Measurements from ENCODE around the gene PRSS21. TPM values are rescaled to one million over a fixed set of nuclear protein-coding genes. Genes with fewer than 3 reads are reported as not detected.

Gene PRSS21
- total and polyA plus RNA-seq, 7 donors: 0.58 TPM; not detected in 6

DNA sequence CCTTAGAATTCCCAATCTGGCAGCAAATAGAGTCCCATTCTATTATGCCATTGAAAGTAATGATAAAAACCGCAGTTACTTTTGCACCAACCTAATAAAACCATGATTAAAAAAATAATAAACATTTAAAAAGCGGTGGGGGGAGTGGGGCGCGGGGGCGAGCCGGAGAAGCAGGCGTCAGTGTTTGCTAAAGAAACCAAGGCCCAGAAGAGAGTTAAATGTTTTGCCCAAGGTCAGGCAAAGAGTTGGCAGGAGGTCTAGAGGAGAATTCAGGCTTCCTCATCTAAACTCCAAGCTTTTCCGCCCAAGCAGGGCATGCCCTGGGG, 50.6 kb downstream of the PRSS21 start:
- intact Hi-C loops (cut with DNase I): loop anchor here (5.0 kb wide), 1 partner anchor 185 kb away; the partner anchor contains the start of gene KCTD5
- TF ChIP-seq EP300 (IDR thresholded peaks at IDR 0.05): no peak
- TF ChIP-seq POLR2A (IDR thresholded peaks at IDR 0.05): no peak
- TF ChIP-seq POLR2AphosphoS5 (IDR thresholded peaks at IDR 0.05): no peak
- TF ChIP-seq, protein P1, sequence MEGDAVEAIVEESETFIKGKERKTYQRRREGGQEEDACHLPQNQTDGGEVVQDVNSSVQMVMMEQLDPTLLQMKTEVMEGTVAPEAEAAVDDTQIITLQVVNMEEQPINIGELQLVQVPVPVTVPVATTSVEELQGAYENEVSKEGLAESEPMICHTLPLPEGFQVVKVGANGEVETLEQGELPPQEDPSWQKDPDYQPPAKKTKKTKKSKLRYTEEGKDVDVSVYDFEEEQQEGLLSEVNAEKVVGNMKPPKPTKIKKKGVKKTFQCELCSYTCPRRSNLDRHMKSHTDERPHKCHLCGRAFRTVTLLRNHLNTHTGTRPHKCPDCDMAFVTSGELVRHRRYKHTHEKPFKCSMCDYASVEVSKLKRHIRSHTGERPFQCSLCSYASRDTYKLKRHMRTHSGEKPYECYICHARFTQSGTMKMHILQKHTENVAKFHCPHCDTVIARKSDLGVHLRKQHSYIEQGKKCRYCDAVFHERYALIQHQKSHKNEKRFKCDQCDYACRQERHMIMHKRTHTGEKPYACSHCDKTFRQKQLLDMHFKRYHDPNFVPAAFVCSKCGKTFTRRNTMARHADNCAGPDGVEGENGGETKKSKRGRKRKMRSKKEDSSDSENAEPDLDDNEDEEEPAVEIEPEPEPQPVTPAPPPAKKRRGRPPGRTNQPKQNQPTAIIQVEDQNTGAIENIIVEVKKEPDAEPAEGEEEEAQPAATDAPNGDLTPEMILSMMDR (IDR thresholded peaks at IDR 0.05): no peak
- Histone ChIP-seq H3K27me3 (no peaks in the 10 kb centered on the region), H3K27ac (peak overlapping the region; percentile 84 to 91 (median 90)), H3K9me3 (no peaks in the 10 kb centered on the region), H3K4me1 (peaks cover 0 to 6% (median 4%) of the 10 kb centered on the region in 4 donors), H3K36me3 (no peaks in the 10 kb centered on the region), H3K4me3 (peak overlapping the region; percentile 56 to 69 (median 61))
- no peak for DNase-seq
- 28 to 40% methylated on average over 8 of the region's 8 CpGs for WGBS, 2 donors

DNA sequence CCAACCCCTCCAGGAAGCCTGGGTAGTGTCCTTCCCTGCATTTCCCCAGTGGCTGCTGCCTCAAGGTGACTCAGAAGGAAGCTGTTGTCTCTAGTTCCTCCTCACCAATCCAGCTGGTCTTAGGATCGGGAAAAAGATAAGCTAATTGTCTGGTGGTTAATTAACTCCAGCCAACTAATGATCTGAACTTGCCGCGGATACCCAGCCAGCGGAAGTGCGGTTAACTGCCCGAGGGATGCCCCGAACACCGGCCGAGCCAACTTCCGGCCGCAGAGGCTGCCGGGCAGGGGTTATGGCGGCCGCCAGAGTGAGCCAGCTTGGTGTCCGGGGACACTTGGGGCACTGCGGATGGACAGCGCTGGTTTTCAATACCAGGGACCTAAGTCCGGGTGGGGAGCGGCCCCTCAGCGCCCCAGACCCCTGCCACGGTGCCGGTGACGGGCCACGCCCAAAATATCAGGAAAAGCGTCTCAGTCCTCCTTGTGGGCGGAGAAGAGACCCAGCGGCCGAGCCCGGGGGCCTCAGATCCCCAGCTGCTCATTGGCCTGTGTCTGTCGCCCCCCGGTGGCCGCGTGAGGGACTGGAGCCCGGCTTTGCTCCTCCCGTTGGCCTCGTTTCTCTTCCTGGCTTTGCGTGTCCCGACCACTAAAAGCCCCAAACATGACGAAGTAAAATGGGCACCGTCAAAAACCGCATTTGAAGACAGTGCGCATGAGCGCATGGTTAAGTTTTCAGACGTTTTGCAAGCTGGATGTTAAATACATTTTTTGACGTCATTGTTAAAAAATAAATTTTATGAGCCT, 51.2 kb downstream of the PRSS21 start:
- 0 to 1% methylated on average over 45 of the region's 45 CpGs for WGBS, 2 donors
- intact Hi-C loops (cut with DNase I): loop anchor here (5.0 kb wide), 1 partner anchor 186 kb away; the partner anchor contains the start of gene KCTD5

More for the DNA sequence above, 51.2 kb downstream of the PRSS21 start:
- peak; percentile 97 for DNase-seq
- H3K4me1 ChIP-seq: peaks cover 0 to 6% (median 4%) of the 10 kb centered on the region in 4 donors
- peak overlapping the region; percentile 56 to 69 (median 61) for H3K4me3 ChIP-seq
- TF ChIP-seq POLR2A (IDR thresholded peaks at IDR 0.05): peak; percentile 41 to 55
- TF ChIP-seq, protein P1 (IDR thresholded peaks at IDR 0.05): peak; percentile 90 to 97 (median 95)
- peak in 1 of 4 donors; percentile 7 for TF ChIP-seq EP300 (IDR thresholded peaks at IDR 0.05)
- peak; percentile 54 to 82 (median 70) for TF ChIP-seq POLR2AphosphoS5 (IDR thresholded peaks at IDR 0.05)
- peak overlapping the region; percentile 84 to 91 (median 90) for H3K27ac ChIP-seq
- no peaks in the 10 kb centered on the region for H3K27me3 ChIP-seq
- H3K9me3 ChIP-seq: no peaks in the 10 kb centered on the region
- H3K36me3 ChIP-seq: no peaks in the 10 kb centered on the region

Small RNA genes within 50 kb of the gene (small RNA-seq; reads per million reads assigned to genes)
- gene SNORA3C: 0 reads per million in 3 donors

Other genes starting within 250 kb of the PRSS21 start
- gene KCTD5, start 134.7 kb upstream of the PRSS21 start, total RNA-seq: 10 to 100 TPM in 3 of 4 donors, 1 to 10 TPM in 1; 9.5 to 17.1 (median 11.5) TPM
- 10 to 100 TPM; 47.4 to 80.5 (median 78.6) TPM for gene KCTD5, start 134.7 kb upstream of the PRSS21 start, polyA plus RNA-seq
- 1 to 10 TPM; 1.2 to 5.0 (median 1.4) TPM for gene PRSS27, start 97.0 kb upstream of the PRSS21 start, total RNA-seq
- gene PRSS27, start 97.0 kb upstream of the PRSS21 start, polyA plus RNA-seq: 1 to 10 TPM in 1 of 3 donors, under 1 TPM in 1, not detected in 1; 0.60 to 2.1 TPM
- 100 to 1,000 TPM; 181 to 826 (median 219) TPM for gene SRRM2, start 64.6 kb upstream of the PRSS21 start, total RNA-seq
- gene SRRM2, start 64.6 kb upstream of the PRSS21 start, polyA plus RNA-seq: 100 to 1,000 TPM in 1 of 3 donors, 10 to 100 TPM in 2; 66.1 to 725 (median 73.8) TPM
- gene ELOB, start 40.0 kb upstream of the PRSS21 start, total RNA-seq: 1,000 to 10,000 TPM in 1 of 4 donors, 100 to 1,000 TPM in 3; 329 to 1,166 (median 508) TPM
- 100 to 1,000 TPM; 454 to 984 (median 463) TPM for gene ELOB, start 40.0 kb upstream of the PRSS21 start, polyA plus RNA-seq
- not detected for gene PRSS33, start 29.7 kb upstream of the PRSS21 start, total RNA-seq
- gene PRSS33, start 29.7 kb upstream of the PRSS21 start, polyA plus RNA-seq: not detected
- not detected for gene PRSS41, start 18.8 kb upstream of the PRSS21 start, total RNA-seq
- not detected for gene PRSS41, start 18.8 kb upstream of the PRSS21 start, polyA plus RNA-seq
- gene ZG16B, start 13.1 kb downstream of the PRSS21 start, total RNA-seq: not detected
- 100 to 1,000 TPM in 1 of 3 donors, 10 to 100 TPM in 2; 15.6 to 147 (median 55.0) TPM for gene ZG16B, start 13.1 kb downstream of the PRSS21 start, polyA plus RNA-seq
- gene PRSS22, start 40.9 kb downstream of the PRSS21 start, total RNA-seq: not detected
- 10 to 100 TPM in 1 of 3 donors, not detected in 2; 20.8 TPM for gene PRSS22, start 40.9 kb downstream of the PRSS21 start, polyA plus RNA-seq
- gene FLYWCH2, start 66.0 kb downstream of the PRSS21 start, total RNA-seq: 10 to 100 TPM; 33.6 to 64.2 (median 55.8) TPM
- gene FLYWCH2, start 66.0 kb downstream of the PRSS21 start, polyA plus RNA-seq: 10 to 100 TPM; 27.5 to 43.2 (median 30.7) TPM
- gene FLYWCH1, start 94.7 kb downstream of the PRSS21 start, total RNA-seq: 10 to 100 TPM; 28.6 to 51.5 (median 33.2) TPM
- gene FLYWCH1, start 94.7 kb downstream of the PRSS21 start, polyA plus RNA-seq: 10 to 100 TPM in 1 of 3 donors, 1 to 10 TPM in 2; 6.9 to 19.5 (median 7.2) TPM
- not detected for gene KREMEN2, start 147.0 kb downstream of the PRSS21 start, total RNA-seq
- 1 to 10 TPM; 1.0 to 1.8 (median 1.6) TPM for gene KREMEN2, start 147.0 kb downstream of the PRSS21 start, polyA plus RNA-seq
- gene PAQR4, start 152.1 kb downstream of the PRSS21 start, total RNA-seq: 1 to 10 TPM in 2 of 4 donors, under 1 TPM in 2; 0.83 to 3.6 (median 1.0) TPM
- gene PAQR4, start 152.1 kb downstream of the PRSS21 start, polyA plus RNA-seq: 10 to 100 TPM in 1 of 3 donors, 1 to 10 TPM in 2; 3.6 to 22.1 (median 3.9) TPM
- under 1 TPM in 1 of 4 donors, not detected in 3; 0.95 TPM for gene PKMYT1, start 163.2 kb downstream of the PRSS21 start, total RNA-seq
- 10 to 100 TPM in 1 of 3 donors, 1 to 10 TPM in 2; 1.6 to 33.1 (median 4.2) TPM for gene PKMYT1, start 163.2 kb downstream of the PRSS21 start, polyA plus RNA-seq
- gene CLDN9, start 195.7 kb downstream of the PRSS21 start, total RNA-seq: not detected
- under 1 TPM in 1 of 3 donors, not detected in 2; 0.28 TPM for gene CLDN9, start 195.7 kb downstream of the PRSS21 start, polyA plus RNA-seq
- not detected for gene CLDN6, start 200.9 kb downstream of the PRSS21 start, total RNA-seq
- gene CLDN6, start 200.9 kb downstream of the PRSS21 start, polyA plus RNA-seq: not detected
- gene TNFRSF12A, start 203.1 kb downstream of the PRSS21 start, total RNA-seq: 10 to 100 TPM in 3 of 4 donors, 1 to 10 TPM in 1; 6.1 to 78.2 (median 12.7) TPM
- gene TNFRSF12A, start 203.1 kb downstream of the PRSS21 start, polyA plus RNA-seq: 10 to 100 TPM in 1 of 3 donors, 1 to 10 TPM in 2; 6.6 to 16.3 (median 7.9) TPM
- gene HCFC1R1, start 206.7 kb downstream of the PRSS21 start, total RNA-seq: 10 to 100 TPM; 23.1 to 77.3 (median 32.2) TPM
- 10 to 100 TPM; 52.9 to 82.5 (median 53.1) TPM for gene HCFC1R1, start 206.7 kb downstream of the PRSS21 start, polyA plus RNA-seq
- 10 to 100 TPM in 3 of 4 donors, 1 to 10 TPM in 1; 8.6 to 15.8 (median 13.4) TPM for gene THOC6, start 206.8 kb downstream of the PRSS21 start, total RNA-seq
- gene THOC6, start 206.8 kb downstream of the PRSS21 start, polyA plus RNA-seq: 10 to 100 TPM; 16.8 to 35.8 (median 18.5) TPM
- gene BICDL2, start 219.7 kb downstream of the PRSS21 start, total RNA-seq: under 1 TPM in 2 of 4 donors, not detected in 2; 0.36 to 0.55 TPM
- 10 to 100 TPM; 62.5 to 83.8 (median 74.9) TPM for gene BICDL2, start 219.7 kb downstream of the PRSS21 start, polyA plus RNA-seq
- gene MMP25, start 229.3 kb downstream of the PRSS21 start, total RNA-seq: under 1 TPM in 3 of 4 donors, not detected in 1; under 0.01 to 0.41 (median 0.16) TPM
- 1 to 10 TPM; 1.8 to 3.7 (median 2.8) TPM for gene MMP25, start 229.3 kb downstream of the PRSS21 start, polyA plus RNA-seq
- gene IL32, start 248.4 kb downstream of the PRSS21 start, total RNA-seq: 10 to 100 TPM in 3 of 4 donors, 1 to 10 TPM in 1; 8.6 to 27.1 (median 20.3) TPM
- 1,000 to 10,000 TPM in 1 of 3 donors, 100 to 1,000 TPM in 2; 464 to 2,189 (median 560) TPM for gene IL32, start 248.4 kb downstream of the PRSS21 start, polyA plus RNA-seq

All from sigmoid colon (tissue), 7 donors.